ENCODE data around the gene HDAC5. TPM values are rescaled to one million over a fixed set of nuclear protein-coding genes. Genes with fewer than 3 reads are reported as not detected.

Gene HDAC5
- total and polyA plus RNA-seq, 2 of the 8 experiments (the other 6 are each of a cell fraction or from before 2014, with no cell fraction given), result 48.5 to 54.4 TPM

DNA sequence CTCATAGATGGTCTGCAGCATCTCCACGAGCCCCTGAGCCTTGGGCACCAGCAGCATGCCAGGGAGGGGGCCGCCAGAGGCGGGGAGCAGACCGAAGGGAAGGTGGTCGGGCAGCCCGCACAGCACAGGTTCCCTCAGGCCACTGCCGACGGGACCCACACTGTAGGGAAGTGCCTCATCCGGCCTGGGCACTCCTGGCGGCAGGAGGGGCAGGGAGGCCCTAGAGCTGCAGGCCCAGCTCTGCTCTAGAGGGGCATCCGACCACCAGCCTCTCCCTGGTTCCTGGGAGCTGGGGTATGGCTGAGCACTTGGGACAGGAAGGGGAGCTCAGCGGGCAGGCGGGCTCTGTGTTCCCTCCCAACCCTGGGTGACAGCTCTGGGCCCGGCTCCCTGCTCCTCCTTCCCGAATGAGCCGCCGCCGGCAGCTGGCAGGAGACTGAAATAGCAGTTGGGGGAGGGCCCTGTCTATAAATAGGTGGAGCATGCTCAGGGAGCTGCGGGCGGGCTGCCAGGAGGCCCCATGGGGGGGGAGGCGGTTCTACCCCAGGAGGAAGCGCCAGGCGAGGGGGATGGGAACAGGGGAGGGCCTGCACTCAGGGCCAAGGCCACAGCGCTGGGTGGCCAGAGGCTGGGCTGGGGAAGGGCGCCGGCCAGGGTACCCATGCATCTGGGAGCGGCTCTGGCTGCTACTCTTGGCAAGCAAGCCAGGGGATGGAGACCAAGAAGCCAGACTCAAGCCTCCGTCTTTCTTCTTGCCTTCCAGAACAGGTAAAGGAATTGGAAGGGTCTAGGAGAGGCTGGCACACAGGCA, 12.4 kb downstream of the HDAC5 start:
- Histone ChIP-seq H2AK5ac (ENCODE audit: low read depth, low read length) (no peak overlapping the region), H3K56ac (replicated peaks; ENCODE audit: insufficient read length, low read depth, low read length) (no peak overlapping the region), H3K14ac (ENCODE audit: insufficient read length) (no peak overlapping the region), H2BK12ac (ENCODE audit: low read depth, low read length) (peak overlapping the region; percentile 35; the same call in 1 of the 2 replicates), H3K36me3 (ENCODE audit: control insufficient read depth in 2 of 4, insufficient read depth in 4 of 4, low read length in 3 of 4) (peaks cover 0 to 2% (median 0%) of the 10 kb centered on the region in 4 experiments; a peak in 3 of 8 replicates), H3K23ac (ENCODE audit: insufficient read length) (no peak overlapping the region), H3K4me1 (replicated peaks in 1 of 4; ENCODE audit: control insufficient read depth in 3 of 4, insufficient read depth in 4 of 4, low read length in 3 of 4) (peaks cover 0 to 29% (median 25%) of the 10 kb centered on the region in 4 experiments; a peak in 6 of 7 replicates), H3K4ac (replicated peaks; ENCODE audit: insufficient read length, low read depth, low read length) (peak overlapping the region; percentile 71), H3K4me2 (ENCODE audit: insufficient read depth in 1 of 2, low read depth in 2 of 2, low read length in 2 of 2) (peak overlapping the region; percentile 52 to 85), H4K20me1 (replicated peaks in 1 of 2; ENCODE audit: control insufficient read depth in 1 of 2, insufficient read depth in 2 of 2, low read length in 2 of 2) (peaks cover 10 to 21% of the 10 kb centered on the region in 2 experiments), H4K91ac (replicated peaks; ENCODE audit: insufficient read length, low read length) (peak overlapping the region; percentile 17), H3K4me3 (ENCODE audit: extremely low read depth in 1 of 4, insufficient read depth in 2 of 4, low read depth in 3 of 4, low read length in 4 of 4) (peak overlapping the region in 3 of 4 experiments; percentile 1 to 45 (median 15); a peak in 4 of 8 replicates), H2BK120ac (replicated peaks; ENCODE audit: low read depth, low read length) (no peak overlapping the region), H2AFZ (ENCODE audit: low read length) (no peak overlapping the region), H3K79me1 (ENCODE audit: low read depth, low read length) (peaks cover 26% of the 10 kb centered on the region), H3K79me2 (ENCODE audit: control insufficient read depth in 1 of 2, insufficient read depth in 2 of 2, low read length in 2 of 2) (peaks cover 0 to 47% of the 10 kb centered on the region in 2 experiments; a peak in 2 of 4 replicates), H2BK15ac (ENCODE audit: low read length) (peak overlapping the region; percentile 92; the same call in 1 of the 2 replicates), H2BK20ac (ENCODE audit: low read length) (peak overlapping the region; percentile 38; the same call in 1 of the 2 replicates), H3K18ac (ENCODE audit: extremely low read depth, low read length) (peak overlapping the region; percentile 95), H3K9me3 (ENCODE audit: insufficient read depth in 2 of 2, low read depth in 1 of 2, low read length in 1 of 2) (no peaks in the 10 kb centered on the region), H3K23me2 (ENCODE audit: low read depth, low read length) (no peaks in the 10 kb centered on the region; the same call in 1 of the 2 replicates), H4K5ac (ENCODE audit: insufficient read length, low read depth, low read length) (no peak overlapping the region), H4K8ac (ENCODE audit: extremely low read depth, insufficient read depth, low read length) (peak overlapping the region; percentile 59; the same call in 1 of the 2 replicates), H3K27ac (ENCODE audit: low read depth, low read length) (no peak overlapping the region), H3K9ac (replicated peaks in 1 of 4; ENCODE audit: extremely low read depth in 1 of 4, low read depth in 3 of 4, low read length in 3 of 4) (no peak overlapping the region), H2BK5ac (ENCODE audit: low read depth, low read length) (peak overlapping the region; percentile 78; the same call in 1 of the 2 replicates), H3K27me3 (replicated peaks in 1 of 4; ENCODE audit: control insufficient read depth in 3 of 4, extremely low read depth in 1 of 4, insufficient read depth in 3 of 4, low read length in 3 of 4) (no peaks in the 10 kb centered on the region; a peak in 1 of 7 replicates)
- ChIA-PET POLR2A (ENCODE audit: partially characterized antibody) (interaction anchor here (0.9 to 3.4 kb wide), 6 partner anchors 8 to 95 kb away, joined by 3 to 24 read pairs (median 5); partner anchors contain the start of genes ASB16 and HDAC5), CTCF (ENCODE audit: partially characterized antibody) (interaction anchor here (0.8 to 34.4 kb wide), 5 partner anchors 3 to 161 kb away, joined by 3 to 638 read pairs (median 4); partner anchors contain the start of gene HDAC5)
- DNase-seq (ENCODE audit: low read depth in 1 of 2, low spot score in 2 of 2), result peak; percentile 69 to 86
- FAIRE-seq, result no peak
- 9% methylated on average over 27 of the region's 28 CpGs; no CpG with 5 or more reads in 1 of the 2 experiments for whole genome bisulfite sequencing, 2 experiments (ENCODE audit: extremely low coverage in 1 of 2, insufficient coverage in 1 of 2, insufficient read length in 1 of 2, insufficient replicate concordance in 2 of 2, low coverage in 1 of 2, low lambda C conversion rate in 2 of 2, missing lambda C conversion rate in 1 of 2)
- TF ChIP-seq RAD21 (IDR thresholded peaks at IDR 0.05 in 1 of 2, conservative IDR thresholded peaks at IDR 0.05 in 1 of 2; ENCODE audit: low read depth in 2 of 2, low read length in 2 of 2) (peak in 1 of 2 experiments; percentile 9; a peak in 1 of 4 replicates), TCF12 (IDR thresholded peaks at IDR 0.05; ENCODE audit: low read depth, low read length) (no peak), POLR2A (IDR thresholded peaks at IDR 0.05; ENCODE audit: control extremely low read depth in 1 of 2, low read depth in 2 of 2, low read length in 2 of 2) (peak in 1 of 2 experiments; percentile 60; a peak in 1 of 3 replicates), SAP30 (IDR thresholded peaks at IDR 0.05; ENCODE audit: insufficient read depth, insufficient replicate concordance, low read length) (peak; percentile 28), TAF1 (IDR thresholded peaks at IDR 0.05; ENCODE audit: low read depth, low read length) (peak; percentile 66; the same call in 1 of the 2 replicates), SIX5 (IDR thresholded peaks at IDR 0.05; ENCODE audit: low read depth, low read length) (no peak), CEBPB (IDR thresholded peaks at IDR 0.05; ENCODE audit: low read depth, low read length) (no peak), CTBP2 (IDR thresholded peaks at IDR 0.05; ENCODE audit: borderline replicate concordance, insufficient read depth, insufficient read length, low read length) (peak; percentile 86), ZNF274 (IDR thresholded peaks at IDR 0.05; ENCODE audit: borderline replicate concordance, extremely low read depth, low read length) (no peak), HDAC6 (IDR thresholded peaks at IDR 0.05; ENCODE audit: low read depth, low read length) (no peak)

Data from H1 (cell line).